Measurements from ENCODE around the gene TSEN34.
"Not testable (repeated sequence)": the region's sequence is repeated elsewhere in the genome, so short reads cannot be mapped to it uniquely, and the experiment has no call there.

TSEN34 gene

GRCh38 chr19:54240372-54241336 lies 49.5 kb downstream of the TSEN34 start:
- not testable (repeated sequence) for DNase-seq

- not testable (repeated sequence) for DNase-seq
Observed at GRCh38 chr19:54242234-54242633, 51.1 kb downstream of the TSEN34 start.

- not testable (repeated sequence) for DNase-seq
Observed at GRCh38 chr19:54242646-54243045, 51.5 kb downstream of the TSEN34 start, which contains the start of gene LILRA6. Gene LILRA6 (minus strand): TSS chr19:54242790.

- DNase-seq, result not testable (repeated sequence)
Observed at GRCh38 chr19:54243809-54244208, 52.7 kb downstream of the TSEN34 start.

Measured in NCI-H1417 treated with DMSO at 0.1 percent for 48 hours (cell line).